Thymus (tissue), 11 donors: Measurements from ENCODE around the gene CAPRIN1. TPM values are rescaled to one million over a fixed set of nuclear protein-coding genes. Genes with fewer than 3 reads are reported as not detected.

Experiments used
- DNase-seq, 9 donors: peaks; one replicate each; pipeline ENCODE4 v3.0.0-alpha.2; 2013; ENCODE audit warnings: low spot score in 9 of 9, low read depth in 6 of 9, missing footprints in 1 of 9
- H3K27ac ChIP-seq, 2 donors: one replicate each; pipeline ENCODE4 v1.5.1; 2013; ENCODE audit warnings: control low read depth in 1 of 2, low read depth in 1 of 2, low read length in 1 of 2, mild to moderate bottlenecking in 1 of 2, moderate library complexity in 1 of 2
- H3K27me3 ChIP-seq, 2 donors: one replicate each; pipeline ENCODE4 v1.5.1; 2013; ENCODE audit warnings: low read length in 1 of 2; ENCODE audit not compliant: control insufficient read depth in 2 of 2, insufficient read depth in 1 of 2
- H3K36me3 ChIP-seq, 2 donors: one replicate each; pipeline ENCODE4 v1.5.1; 2013; ENCODE audit warnings: low read length in 1 of 2, mild to moderate bottlenecking in 1 of 2, moderate library complexity in 1 of 2; ENCODE audit not compliant: control insufficient read depth in 2 of 2, insufficient read depth in 2 of 2
- H3K4me1 ChIP-seq, 2 donors: one replicate each; pipeline ENCODE4 v1.5.1; 2013; ENCODE audit warnings: low read length in 2 of 2; ENCODE audit not compliant: control insufficient read depth in 2 of 2, insufficient read depth in 2 of 2
- H3K4me3 ChIP-seq, 2 donors: one replicate each; pipeline ENCODE4 v1.5.1; 2013; ENCODE audit warnings: low read length in 2 of 2, control low read depth in 1 of 2, mild to moderate bottlenecking in 1 of 2
- H3K9me3 ChIP-seq, 2 donors: one replicate each; pipeline ENCODE4 v1.5.1; 2013; ENCODE audit warnings: low read length in 1 of 2, mild to moderate bottlenecking in 1 of 2; ENCODE audit not compliant: control insufficient read depth in 2 of 2, insufficient read depth in 1 of 2
- WGBS: extraction: QIAGEN DNeasy Blood & Tissue Kit; methylation state at CpG from one replicate; pipeline ENCODE4 v1.1.7; 2013; 5-methylcytosine and 5-hydroxymethylcytosine counted together
- polyA plus RNA-seq: library from polyadenylated mRNA; stranded (reverse); fragments of 200-250 nt; gene quantifications from one replicate; pipeline ENCODE4 v1.2.3, GENCODE V29; 2013
- total RNA-seq: library from RNA; stranded (reverse); fragments of 120-200 nt; gene quantifications from one replicate; pipeline ENCODE4 v1.2.4, GENCODE V29; 2013
- donor health status: healthy.

Gene CAPRIN1
- total and polyA plus RNA-seq, 2 donors: 98.1 to 135 TPM

- H3K9me3 ChIP-seq: no peaks in the 10 kb centered on the region
- WGBS: 97% methylated on average over 11 of the region's 11 CpGs
- H3K27me3 ChIP-seq: no peaks in the 10 kb centered on the region
- no peaks in the 10 kb centered on the region for H3K4me1 ChIP-seq
- DNase-seq: no peak
- no peak overlapping the region for H3K4me3 ChIP-seq
- H3K27ac ChIP-seq: no peak overlapping the region
- H3K36me3 ChIP-seq: peaks cover 74 to 91% of the 10 kb centered on the region in 2 donors
Observed at GRCh38 chr11:34140149-34140548, 88.6 kb downstream of the CAPRIN1 start.

- Histone ChIP-seq H3K4me3 (no peak overlapping the region), H3K9me3 (no peaks in the 10 kb centered on the region), H3K27ac (no peak overlapping the region), H3K27me3 (no peaks in the 10 kb centered on the region), H3K36me3 (peaks cover 77 to 98% of the 10 kb centered on the region in 2 donors), H3K4me1 (no peaks in the 10 kb centered on the region)
- 97% methylated on average over 2 of the region's 2 CpGs for WGBS
- no peak for DNase-seq
Observed at GRCh38 chr11:34143048-34143447, 91.5 kb downstream of the CAPRIN1 start.

GRCh38 chr11:34145073-34145472 lies 93.5 kb downstream of the CAPRIN1 start:
- Histone ChIP-seq H3K4me1 (no peaks in the 10 kb centered on the region), H3K4me3 (no peak overlapping the region), H3K27ac (no peak overlapping the region), H3K27me3 (no peaks in the 10 kb centered on the region), H3K9me3 (no peaks in the 10 kb centered on the region), H3K36me3 (peaks cover 74 to 99% of the 10 kb centered on the region in 2 donors)
- WGBS: 97% methylated on average over 5 of the region's 5 CpGs
- no peak for DNase-seq

- H3K27ac ChIP-seq: no peak overlapping the region
Observed at GRCh38 chr11:34145847-34146381, 94.4 kb downstream of the CAPRIN1 start.

GRCh38 chr11:34146411-34146810 lies 94.9 kb downstream of the CAPRIN1 start:
- WGBS: 96% methylated on average over 12 of the region's 12 CpGs
- Histone ChIP-seq H3K27ac (no peak overlapping the region), H3K4me1 (no peaks in the 10 kb centered on the region), H3K27me3 (no peaks in the 10 kb centered on the region), H3K36me3 (peaks cover 64 to 97% of the 10 kb centered on the region in 2 donors), H3K9me3 (no peaks in the 10 kb centered on the region), H3K4me3 (no peak overlapping the region)
- no peak for DNase-seq

More at GRCh38 chr11:34145847-34146381, 94.4 kb downstream of the CAPRIN1 start:
- Histone ChIP-seq H3K4me1 (no peaks in the 10 kb centered on the region), H3K36me3 (peaks cover 69 to 97% of the 10 kb centered on the region in 2 donors), H3K27me3 (no peaks in the 10 kb centered on the region), H3K9me3 (no peaks in the 10 kb centered on the region), H3K4me3 (no peak overlapping the region)
- 84% methylated on average over 8 of the region's 8 CpGs for WGBS
- DNase-seq: no peak

GRCh38 chr11:34146866-34147265 lies 95.3 kb downstream of the CAPRIN1 start:
- Histone ChIP-seq H3K4me3 (no peak overlapping the region), H3K9me3 (no peaks in the 10 kb centered on the region), H3K27ac (no peak overlapping the region), H3K36me3 (peaks cover 63 to 96% of the 10 kb centered on the region in 2 donors), H3K4me1 (no peaks in the 10 kb centered on the region), H3K27me3 (no peaks in the 10 kb centered on the region)
- 93% methylated on average over 5 of the region's 5 CpGs for WGBS
- no peak for DNase-seq

GRCh38 chr11:34147581-34147980 lies 96.0 kb downstream of the CAPRIN1 start:
- no peaks in the 10 kb centered on the region for H3K27me3 ChIP-seq
- H3K36me3 ChIP-seq: peaks cover 63 to 90% of the 10 kb centered on the region in 2 donors
- DNase-seq: no peak
- no peaks in the 10 kb centered on the region for H3K4me1 ChIP-seq
- H3K27ac ChIP-seq: no peak overlapping the region
- 95% methylated on average over 8 of the region's 8 CpGs for WGBS
- H3K9me3 ChIP-seq: no peaks in the 10 kb centered on the region
- no peak overlapping the region for H3K4me3 ChIP-seq

- H3K9me3 ChIP-seq: no peaks in the 10 kb centered on the region
- H3K4me3 ChIP-seq: no peak overlapping the region
- H3K4me1 ChIP-seq: no peaks in the 10 kb centered on the region
- DNase-seq: no peak
- 98% methylated on average over 16 of the region's 16 CpGs for WGBS
- no peak overlapping the region for H3K27ac ChIP-seq
- H3K27me3 ChIP-seq: no peaks in the 10 kb centered on the region
- peaks cover 54 to 87% of the 10 kb centered on the region in 2 donors for H3K36me3 ChIP-seq
Observed at GRCh38 chr11:34148504-34149165, 97.1 kb downstream of the CAPRIN1 start.

- 97% methylated on average over 7 of the region's 7 CpGs for WGBS
- peaks cover 54 to 84% of the 10 kb centered on the region in 2 donors for H3K36me3 ChIP-seq
- H3K4me3 ChIP-seq: no peak overlapping the region
- no peak overlapping the region for H3K27ac ChIP-seq
- no peaks in the 10 kb centered on the region for H3K27me3 ChIP-seq
- no peaks in the 10 kb centered on the region for H3K4me1 ChIP-seq
- peaks cover 0 to 1% of the 10 kb centered on the region in 2 donors for H3K9me3 ChIP-seq
- DNase-seq: no peak
Observed at GRCh38 chr11:34149274-34149673, 97.7 kb downstream of the CAPRIN1 start.
